ENCODE data around the gene ITGB7. TPM values are rescaled to one million over a fixed set of nuclear protein-coding genes. Genes with fewer than 3 reads are reported as not detected.

The ITGB7 gene
- total RNA-seq, 1 experiment from 2014 or later = 1.1 TPM

- H3K4me1 Mint-ChIP-seq (ENCODE audit: low read depth, unreplicated experiment) = no peaks in the 10 kb centered on the region
- peaks cover 9% of the 10 kb centered on the region for H3K36me3 Mint-ChIP-seq (ENCODE audit: insufficient read depth, unreplicated experiment)
- H3K36me3 ChIP-seq (ENCODE audit: control insufficient read depth, insufficient read depth, low read length) = no peaks in the 10 kb centered on the region
- no peaks in the 10 kb centered on the region for H3K4me1 ChIP-seq
- ChIA-PET CTCF (no interaction called here), POLR2A (interaction anchor here (0.6 kb wide), 1 partner anchor 341 kb away, joined by 4 read pairs; no protein-coding TSS in a partner anchor)
- no peak overlapping the region for H3K4me3 ChIP-seq (ENCODE audit: low read depth, low read length)
- H3K27me3 Mint-ChIP-seq (ENCODE audit: insufficient read depth, unreplicated experiment) = no peaks in the 10 kb centered on the region
- no peak overlapping the region for H3K27ac Mint-ChIP-seq (ENCODE audit: unreplicated experiment)
- no peaks in the 10 kb centered on the region for H3K9me3 Mint-ChIP-seq (ENCODE audit: unreplicated experiment)
- no peak for TF ChIP-seq CTCF (IDR thresholded peaks at IDR 0.05; ENCODE audit: insufficient read depth in 1 of 2, low read depth in 1 of 2, low read length in 1 of 2, severe bottlenecking in 1 of 2, unreplicated experiment in 1 of 2)
- no peak overlapping the region for H3K4me3 Mint-ChIP-seq (ENCODE audit: unreplicated experiment)
- no TSS peak for BruUV-seq (replicated peaks)
- intact Hi-C loops (cut with micrococcal nuclease; ENCODE audit: unreplicated experiment) = no loop called here
- no peak for DNase-seq
- H3K27me3 ChIP-seq (replicated peaks; ENCODE audit: control insufficient read depth, insufficient read depth, low read length) = no peaks in the 10 kb centered on the region
- H3K9me3 ChIP-seq = no peaks in the 10 kb centered on the region
Measured at GRCh38 chr12:53197011-53197640, 9.9 kb downstream of the ITGB7 start.

GRCh38 chr12:53196486-53196885, 10.6 kb downstream of the ITGB7 start:
- CTCF ChIA-PET = no interaction called here

More at GRCh38 chr12:53196486-53196885, 10.6 kb downstream of the ITGB7 start:
- TF ChIP-seq CTCF (IDR thresholded peaks at IDR 0.05; ENCODE audit: insufficient read depth in 1 of 2, low read depth in 1 of 2, low read length in 1 of 2, severe bottlenecking in 1 of 2, unreplicated experiment in 1 of 2) = no peak
- no peaks in the 10 kb centered on the region for H3K9me3 Mint-ChIP-seq (ENCODE audit: unreplicated experiment)
- H3K27me3 ChIP-seq (replicated peaks; ENCODE audit: control insufficient read depth, insufficient read depth, low read length) = no peaks in the 10 kb centered on the region
- no peak overlapping the region for H3K27ac Mint-ChIP-seq (ENCODE audit: unreplicated experiment)
- H3K36me3 ChIP-seq (ENCODE audit: control insufficient read depth, insufficient read depth, low read length) = no peaks in the 10 kb centered on the region
- H3K4me3 Mint-ChIP-seq (ENCODE audit: unreplicated experiment) = no peak overlapping the region
- no peaks in the 10 kb centered on the region for H3K9me3 ChIP-seq
- H3K4me3 ChIP-seq (ENCODE audit: low read depth, low read length) = no peak overlapping the region
- no peaks in the 10 kb centered on the region for H3K27me3 Mint-ChIP-seq (ENCODE audit: insufficient read depth, unreplicated experiment)
- no peaks in the 10 kb centered on the region for H3K4me1 ChIP-seq
- DNase-seq = no peak
- H3K36me3 Mint-ChIP-seq (ENCODE audit: insufficient read depth, unreplicated experiment) = peaks cover 9% of the 10 kb centered on the region
- no peaks in the 10 kb centered on the region for H3K4me1 Mint-ChIP-seq (ENCODE audit: low read depth, unreplicated experiment)
- intact Hi-C loops (cut with micrococcal nuclease; ENCODE audit: unreplicated experiment) = no loop called here
- POLR2A ChIA-PET = no interaction called here
- BruUV-seq (replicated peaks) = no TSS peak

Data from Caco-2 (cell line).